ENCODE data around the gene FAM204A.

The FAM204A gene

GRCh38 chr10:118278649-118279048, 63.5 kb downstream of the FAM204A start:
- DNase-seq (ENCODE audit: low read depth), result no peak

DNA sequence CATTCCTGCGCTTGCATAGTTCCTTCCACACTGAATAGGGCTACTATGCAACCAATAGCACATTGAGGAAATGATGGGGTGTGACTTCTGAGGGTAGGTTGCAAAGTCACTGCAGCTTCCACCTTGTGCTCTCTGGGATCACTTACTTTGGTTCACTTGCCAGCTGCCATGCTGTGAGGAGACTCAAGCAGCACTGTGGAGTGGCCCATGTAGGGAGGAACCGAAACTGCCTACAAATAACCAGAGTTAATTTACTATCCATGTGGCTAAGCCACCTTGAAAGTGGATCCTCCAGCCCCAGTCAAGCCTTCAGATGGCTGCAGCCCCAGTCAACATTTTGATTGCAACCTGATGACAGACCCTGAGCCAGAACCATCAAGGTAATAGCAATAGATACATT, 64.3 kb downstream of the FAM204A start:
- no peak for DNase-seq (ENCODE audit: low read depth)

- no peak for DNase-seq (ENCODE audit: low read depth)
Observed at GRCh38 chr10:118276727-118277126, 65.4 kb downstream of the FAM204A start.

- no peak for DNase-seq (ENCODE audit: low read depth)
Observed at GRCh38 chr10:118276204-118276603, 65.9 kb downstream of the FAM204A start.

GRCh38 chr10:118273662-118274061, 68.5 kb downstream of the FAM204A start:
- DNase-seq (ENCODE audit: low read depth), result no peak

GRCh38 chr10:118272767-118273166, 69.4 kb downstream of the FAM204A start:
- no peak for DNase-seq (ENCODE audit: low read depth)

GRCh38 chr10:118272149-118272721, 69.9 kb downstream of the FAM204A start:
- no peak for DNase-seq (ENCODE audit: low read depth)

GRCh38 chr10:118271671-118272070, 70.5 kb downstream of the FAM204A start:
- no peak for DNase-seq (ENCODE audit: low read depth)

DNA sequence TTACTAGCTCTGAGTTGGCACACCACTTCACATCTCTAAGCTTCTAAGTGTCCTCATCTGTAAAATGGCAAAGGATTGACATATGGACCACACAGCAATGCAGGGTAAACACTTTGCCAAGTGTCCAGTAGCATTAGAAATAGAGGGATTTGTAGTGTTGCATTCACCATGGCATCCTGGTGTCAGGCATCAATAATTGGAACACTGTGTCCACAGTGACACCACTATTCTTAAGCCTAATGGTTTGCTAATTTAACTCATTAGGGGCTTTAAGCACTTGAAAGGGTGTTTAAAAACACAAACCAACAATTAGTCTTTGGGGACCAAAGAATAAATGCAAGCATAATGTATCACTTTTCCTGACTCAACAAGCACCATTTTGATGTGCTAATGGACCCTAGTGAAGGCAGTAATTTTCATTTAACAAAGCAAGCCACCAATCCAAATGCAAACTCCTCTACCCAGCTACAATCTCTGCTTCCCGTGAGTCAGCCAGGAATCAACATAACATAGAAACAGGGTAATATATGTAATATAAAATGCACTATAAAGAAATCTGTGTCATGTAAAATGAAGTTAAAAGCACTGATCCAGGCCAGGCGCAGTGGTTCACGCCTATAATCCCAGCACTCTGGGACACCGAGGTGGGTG, 75.9 kb downstream of the FAM204A start:
- no peak for DNase-seq (ENCODE audit: low read depth)

- DNase-seq (ENCODE audit: low read depth), result no peak
Observed at GRCh38 chr10:118264838-118265470, 77.2 kb downstream of the FAM204A start.

- no peak for DNase-seq (ENCODE audit: low read depth)
Observed at GRCh38 chr10:118264252-118264651, 77.9 kb downstream of the FAM204A start.

GRCh38 chr10:118262538-118262937, 79.6 kb downstream of the FAM204A start:
- DNase-seq (ENCODE audit: low read depth), result no peak

DNA sequence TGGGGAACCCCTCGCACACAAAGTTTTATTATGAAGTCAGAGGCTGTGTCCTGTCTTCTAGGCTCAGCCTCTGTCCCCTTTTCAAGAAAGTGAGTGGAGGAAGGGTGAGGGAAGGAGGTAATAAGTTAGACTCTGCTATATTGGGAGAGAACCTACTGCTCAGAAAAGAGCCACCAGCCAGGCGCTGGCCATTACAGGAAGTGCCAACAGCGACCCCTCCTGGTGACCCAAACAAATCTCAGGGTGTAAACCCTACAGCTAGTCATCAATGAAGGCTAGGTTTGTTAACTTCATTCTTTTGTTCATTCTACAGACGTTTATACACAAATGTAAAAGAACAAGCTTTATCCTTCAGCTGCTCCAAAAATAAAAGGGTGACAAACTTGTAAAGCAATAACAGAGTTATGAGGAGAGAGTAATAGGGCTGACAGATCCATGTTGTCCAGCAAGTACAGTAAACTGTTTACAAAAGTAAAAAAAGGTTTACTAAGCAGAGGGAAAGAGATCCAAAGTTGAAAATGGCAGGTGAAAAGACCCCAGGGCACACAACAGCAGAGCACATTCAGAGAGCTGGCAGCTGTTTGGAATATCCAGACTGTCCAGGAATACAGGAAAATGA, 82.7 kb downstream of the FAM204A start:
- DNase-seq (ENCODE audit: low read depth), result no peak

DNA sequence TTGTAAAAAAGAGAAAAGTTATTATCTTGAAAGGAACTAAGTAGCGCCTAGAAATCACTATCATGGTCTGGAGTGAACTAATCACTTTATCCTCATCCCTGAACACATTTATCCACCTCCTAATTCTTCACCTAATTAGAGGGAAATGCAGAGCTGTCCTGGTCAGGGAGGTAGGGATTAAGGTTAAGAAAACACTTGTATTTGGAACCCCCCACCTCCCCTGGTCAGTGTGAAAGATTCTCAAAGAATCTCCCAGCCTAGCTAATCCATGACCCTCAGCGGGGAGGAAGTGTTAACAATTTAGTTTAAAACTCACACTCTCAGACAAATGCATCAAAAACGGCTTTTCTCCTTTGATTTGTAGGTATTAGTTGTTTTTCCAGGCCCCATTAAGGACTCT, 83.8 kb downstream of the FAM204A start:
- no peak for DNase-seq (ENCODE audit: low read depth)

GRCh38 chr10:118256825-118257570, 85.1 kb downstream of the FAM204A start:
- DNase-seq (ENCODE audit: low read depth), result no peak

DNA sequence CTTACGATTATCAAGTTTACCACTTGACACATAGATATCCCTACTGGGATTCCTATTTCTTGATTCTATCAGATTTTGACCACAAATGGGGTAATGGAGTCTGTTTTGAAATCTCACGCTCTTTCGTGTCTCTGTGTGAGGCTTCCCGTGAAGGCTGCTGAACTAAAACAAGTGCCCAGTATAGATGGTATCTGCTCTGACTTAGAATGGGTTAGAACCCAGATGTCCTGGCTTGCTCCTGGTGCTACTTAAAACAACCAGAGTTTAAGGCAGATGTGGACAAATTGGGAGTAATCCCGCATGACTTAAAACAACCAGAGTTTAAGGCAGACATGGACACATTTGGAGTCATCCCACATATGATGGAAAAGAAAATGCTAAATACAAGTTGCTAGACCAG, 85.9 kb downstream of the FAM204A start:
- no peak for DNase-seq (ENCODE audit: low read depth)

DNA sequence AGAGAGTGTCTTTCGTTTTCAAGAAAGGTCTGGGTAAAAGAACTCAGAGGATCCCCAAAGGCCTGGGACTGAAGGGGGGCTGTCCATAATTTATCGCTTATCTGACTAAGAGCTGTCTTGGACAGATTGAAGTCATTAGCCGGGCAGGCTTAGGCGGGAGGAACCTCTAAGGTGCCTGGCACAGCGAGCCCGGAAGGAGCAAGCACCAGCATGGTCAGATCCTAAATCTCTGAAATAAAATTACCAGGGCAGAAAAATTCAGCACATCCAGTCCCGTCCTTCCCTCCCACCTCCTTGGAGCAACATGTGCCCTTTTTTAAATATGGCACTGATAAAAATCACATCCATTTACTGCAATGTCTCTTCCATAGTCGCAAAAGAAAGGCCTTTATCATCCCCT, 86.8 kb downstream of the FAM204A start:
- DNase-seq (ENCODE audit: low read depth), result no peak

- DNase-seq (ENCODE audit: low read depth), result no peak
Observed at GRCh38 chr10:118254654-118255053, 87.5 kb downstream of the FAM204A start.

DNA sequence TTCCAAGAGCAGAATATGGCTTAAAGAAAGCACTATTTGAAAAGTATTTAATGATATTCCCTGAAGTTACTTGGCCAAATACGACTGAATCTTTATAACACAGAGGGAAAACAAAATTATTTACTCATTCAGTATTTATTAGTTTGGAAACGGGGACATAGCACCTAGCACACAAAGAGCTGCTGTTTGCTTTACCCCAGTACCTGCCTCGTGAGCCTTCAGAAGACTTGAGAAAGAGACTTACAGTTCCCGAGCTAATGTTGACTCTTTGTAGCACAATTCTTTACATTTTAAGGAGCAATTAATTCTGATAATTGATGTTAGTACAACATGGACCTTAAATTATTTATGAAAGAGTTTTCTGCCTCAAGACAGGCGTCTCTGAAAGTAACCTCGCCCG, 88.7 kb downstream of the FAM204A start:
- DNase-seq (ENCODE audit: low read depth), result no peak

DNA sequence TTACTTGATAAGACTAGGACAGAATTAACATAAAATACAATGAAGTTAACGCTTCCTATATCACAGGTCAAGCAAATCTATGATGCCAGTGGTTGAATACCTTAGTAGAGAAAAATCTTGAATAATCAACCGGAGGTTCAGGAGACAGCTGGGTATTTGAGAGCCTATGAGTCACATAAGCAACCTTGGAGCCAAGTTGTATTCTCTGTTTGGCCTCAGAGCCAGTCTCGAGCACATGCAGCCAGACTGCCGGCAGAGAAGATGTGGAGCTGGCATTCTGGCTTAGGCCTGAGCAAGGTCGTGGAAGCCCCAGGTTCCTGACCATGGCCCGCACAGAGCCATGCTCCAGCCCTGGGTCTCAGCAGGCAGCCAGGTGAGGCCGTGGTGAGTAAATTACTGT, 90.3 kb downstream of the FAM204A start:
- no peak for DNase-seq (ENCODE audit: low read depth)

DNA sequence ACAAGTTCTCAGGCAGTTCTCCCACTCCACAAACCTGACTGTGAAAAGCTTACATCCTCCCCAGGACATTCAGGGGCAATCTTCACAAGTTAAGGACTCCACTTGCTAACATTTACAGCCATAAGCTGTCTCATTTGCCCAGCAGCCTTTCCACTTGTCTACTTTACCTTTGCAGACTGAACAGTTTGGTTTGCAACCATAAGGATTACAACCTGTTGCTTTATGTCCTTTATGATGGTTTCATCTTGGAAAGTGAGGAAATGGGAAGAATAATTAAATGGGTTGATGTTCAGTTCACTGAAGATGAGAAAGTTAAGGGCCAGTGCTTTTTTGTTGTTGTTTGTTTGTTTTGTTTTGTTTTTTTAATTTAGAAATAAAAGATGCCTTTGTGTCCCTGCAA, 92.4 kb downstream of the FAM204A start:
- DNase-seq (ENCODE audit: low read depth), result no peak
